K562 (cell line): Measurements from ENCODE around the gene STARD3NL. TPM values are rescaled to one million over a fixed set of nuclear protein-coding genes. Genes with fewer than 3 reads are reported as not detected.

Experiments
- CEBPG ChIP-seq, 3 experiments: fragments of 200-800 bp in 1 of 3; sonication (Bioruptor generic) in 1 of 3; sonication (generic) in 1 of 3; formaldehyde crosslinking in 1 of 3; IDR thresholded peaks in 2 of 3; conservative IDR thresholded peaks in 1 of 3; 2 replicates each; pipeline versions ENCODE4 v1.6.1 to v1.8.0; 2016 to 2022; ENCODE audit warnings: missing compliant biosample characterization in 2 of 3, missing genetic modification characterization in 2 of 3, mild to moderate bottlenecking in 1 of 3, missing genetic modification reagents in 1 of 3
- CREM ChIP-seq: IDR thresholded peaks from 2 replicates; pipeline ENCODE4 v1.6.1; 2014; ENCODE audit warnings: antibody characterized with exemption, low read depth
- CUX1 ChIP-seq: fragments of 200-800 bp; sonication (Bioruptor generic); IDR thresholded peaks from 2 replicates; pipeline ENCODE4 v1.6.1; 2016; ENCODE audit warnings: missing genetic modification characterization, missing compliant biosample characterization
- NONO ChIP-seq, 2 experiments: fragments of 200-400 bp in 1 of 2; fragments of 450-650 bp in 1 of 2; formaldehyde crosslinking in 1 of 2; IDR thresholded peaks; 2 replicates each; pipeline ENCODE4 v1.6.1; 2017; ENCODE audit warnings: low read depth in 2 of 2, mild to moderate bottlenecking in 2 of 2, moderate library complexity in 2 of 2, low read length in 1 of 2
- SMARCA5 ChIP-seq: fragments of 450-650 bp; IDR thresholded peaks from 2 replicates; pipeline ENCODE4 v1.6.1; 2016
- ZC3H8 ChIP-seq: fragments of 450-650 bp; IDR thresholded peaks from 2 replicates; pipeline ENCODE4 v1.6.1; 2017
- ZNF668 ChIP-seq: fragments of 250-450 bp; sonication (Bioruptor Pico); IDR thresholded peaks from 2 replicates; pipeline ENCODE4 v1.8.0; 2022; ENCODE audit warnings: mild to moderate bottlenecking, inconsistent platforms
- polyA plus RNA-seq, 8 experiments: library from polyadenylated mRNA; depleted of rRNA in 4 of 8; stranded (reverse) in 5 of 8; unstranded in 3 of 8; fragments of >200 nt; fragmentation: Nextera tagmentation in 2 of 8; fragmentation: Illumina TruSeq in 1 of 8; extraction: Ambion mirVana in 2 of 8; extraction: Trizol in 1 of 8; gene quantifications; 2 replicates each; pipeline versions ENCODE4 v1.2.1 to v1.2.3, GENCODE V29; 2011 to 2014; ENCODE audit warnings: inconsistent platforms in 1 of 8, missing spikeins in 1 of 8
- total RNA-seq, 7 experiments: library from RNA; depleted of rRNA in 6 of 7; stranded (reverse); fragments of >200 nt in 6 of 7; fragmentation: Illumina TruSeq in 2 of 7; extraction: Trizol in 2 of 7; gene quantifications; 2 replicates each; pipeline versions ENCODE4 v1.2.1 to v1.2.3, GENCODE V29; 2011 to 2021; ENCODE audit warnings: low replicate concordance in 1 of 7
- TF ChIP-seq, protein P1 (sequence below), 2 experiments: fragments of 450-650 bp; IDR thresholded peaks; 2 replicates each; pipeline ENCODE4 v1.6.1; 2016; ENCODE audit warnings: mild to moderate bottlenecking in 2 of 2, borderline replicate concordance in 1 of 2, low read depth in 1 of 2, moderate library complexity in 1 of 2

Gene STARD3NL
- total and polyA plus RNA-seq, 9 of the 15 experiments (the other 6 are each of a cell fraction or from before 2014, with no cell fraction given) = 42.2 to 90.0 (median 57.6) TPM

- TF ChIP-seq, protein P1, sequence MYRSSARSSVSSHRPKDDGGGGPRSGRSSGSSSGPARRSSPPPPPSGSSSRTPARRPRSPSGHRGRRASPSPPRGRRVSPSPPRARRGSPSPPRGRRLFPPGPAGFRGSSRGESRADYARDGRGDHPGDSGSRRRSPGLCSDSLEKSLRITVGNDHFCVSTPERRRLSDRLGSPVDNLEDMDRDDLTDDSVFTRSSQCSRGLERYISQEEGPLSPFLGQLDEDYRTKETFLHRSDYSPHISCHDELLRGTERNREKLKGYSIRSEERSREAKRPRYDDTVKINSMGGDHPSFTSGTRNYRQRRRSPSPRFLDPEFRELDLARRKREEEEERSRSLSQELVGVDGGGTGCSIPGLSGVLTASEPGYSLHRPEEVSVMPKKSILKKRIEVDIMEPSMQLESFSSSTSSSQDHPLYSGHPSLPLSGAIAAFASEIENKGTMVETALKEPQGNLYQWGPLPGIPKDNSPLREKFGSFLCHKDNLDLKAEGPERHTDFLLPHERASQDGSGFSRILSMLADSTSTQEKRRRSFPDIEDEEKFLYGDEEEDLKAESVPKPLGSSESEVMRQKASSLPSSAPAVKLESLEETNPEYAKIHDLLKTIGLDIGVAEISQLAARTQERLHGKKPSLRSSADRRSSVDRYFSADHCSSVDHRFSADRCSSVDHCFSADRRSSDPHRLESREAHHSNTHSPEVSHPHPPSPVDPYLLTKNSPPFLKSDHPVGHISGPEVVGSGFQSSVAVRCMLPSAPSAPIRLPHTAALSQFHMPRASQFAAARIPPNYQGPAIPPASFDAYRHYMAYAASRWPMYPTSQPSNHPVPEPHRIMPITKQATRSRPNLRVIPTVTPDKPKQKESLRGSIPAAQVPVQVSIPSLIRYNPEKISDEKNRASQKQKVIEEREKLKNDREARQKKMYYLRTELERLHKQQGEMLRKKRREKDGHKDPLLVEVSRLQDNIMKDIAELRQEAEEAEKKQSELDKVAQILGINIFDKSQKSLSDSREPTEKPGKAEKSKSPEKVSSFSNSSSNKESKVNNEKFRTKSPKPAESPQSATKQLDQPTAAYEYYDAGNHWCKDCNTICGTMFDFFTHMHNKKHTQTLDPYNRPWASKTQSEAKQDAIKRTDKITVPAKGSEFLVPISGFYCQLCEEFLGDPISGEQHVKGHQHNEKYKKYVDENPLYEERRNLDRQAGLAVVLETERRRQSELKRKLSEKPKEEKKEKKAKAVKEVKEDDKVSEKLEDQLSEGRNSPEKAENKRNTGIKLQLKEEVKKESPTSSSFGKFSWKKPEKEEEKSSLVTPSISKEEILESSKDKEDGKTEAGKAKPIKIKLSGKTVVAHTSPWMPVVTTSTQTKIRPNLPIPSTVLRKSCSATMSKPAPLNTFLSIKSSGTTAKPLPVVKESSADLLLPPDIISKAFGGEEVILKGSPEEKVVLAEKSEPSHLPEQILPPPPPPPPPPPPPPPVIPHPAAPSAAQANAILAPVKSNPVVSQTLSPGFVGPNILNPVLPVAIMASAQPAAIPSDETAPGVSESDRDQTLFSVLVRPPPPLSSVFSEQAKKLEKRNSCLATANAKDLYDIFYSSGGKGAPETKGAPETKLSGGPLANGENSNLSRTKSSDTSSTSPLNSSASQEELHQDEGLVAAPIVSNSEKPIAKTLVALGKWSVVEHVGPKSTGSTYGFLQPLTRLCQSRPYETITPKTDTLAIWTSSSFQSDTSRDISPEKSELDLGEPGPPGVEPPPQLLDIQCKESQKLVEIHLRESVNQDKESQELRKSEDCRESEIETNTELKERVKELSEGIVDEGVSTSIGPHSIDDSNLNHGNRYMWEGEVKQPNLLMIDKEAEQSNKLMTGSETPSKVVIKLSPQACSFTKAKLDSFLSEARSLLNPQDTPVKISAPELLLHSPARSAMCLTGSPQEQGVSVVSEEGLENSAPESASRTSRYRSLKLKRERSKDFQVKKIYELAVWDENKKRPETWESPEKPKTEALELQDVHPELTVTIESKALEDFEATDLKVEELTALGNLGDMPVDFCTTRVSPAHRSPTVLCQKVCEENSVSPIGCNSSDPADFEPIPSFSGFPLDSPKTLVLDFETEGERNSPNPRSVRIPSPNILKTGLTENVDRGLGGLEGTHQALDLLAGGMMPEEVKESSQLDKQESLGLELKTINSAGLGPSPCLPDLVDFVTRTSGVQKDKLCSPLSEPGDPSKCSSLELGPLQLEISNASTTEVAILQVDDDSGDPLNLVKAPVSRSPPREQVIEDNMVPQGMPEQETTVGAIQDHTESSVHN (IDR thresholded peaks at IDR 0.05; ENCODE audit: borderline replicate concordance in 1 of 2, low read depth in 1 of 2) = no peak
- TF ChIP-seq NONO (IDR thresholded peaks at IDR 0.05; ENCODE audit: low read depth in 2 of 2, low read length in 1 of 2) (no peak), CREM (no peak), CUX1 (CRISPR knock-in tag) (no peak), ZNF668 (CRISPR knock-in tag) (no peak), ZC3H8 (no peak), SMARCA5 (no peak), CEBPG (CRISPR knock-in tag; IDR thresholded peaks at IDR 0.05) (no peak), CEBPG (tag; conservative IDR thresholded peaks at IDR 0.05 in 1 of 2, IDR thresholded peaks at IDR 0.05 in 1 of 2) (peak in 1 of 2 experiments; percentile 67; a peak in 2 of 4 replicates)
Observed at GRCh38 chr7:38190011-38190410, 12.0 kb downstream of the STARD3NL start (continued).
